ENCODE results near the gene CCR5. TPM values are rescaled to one million over a fixed set of nuclear protein-coding genes. Genes with fewer than 3 reads are reported as not detected.

CCR5 gene
- polyA plus RNA-seq, 3 donors, result 1.2 to 3.6 (median 3.1) TPM

DNA sequence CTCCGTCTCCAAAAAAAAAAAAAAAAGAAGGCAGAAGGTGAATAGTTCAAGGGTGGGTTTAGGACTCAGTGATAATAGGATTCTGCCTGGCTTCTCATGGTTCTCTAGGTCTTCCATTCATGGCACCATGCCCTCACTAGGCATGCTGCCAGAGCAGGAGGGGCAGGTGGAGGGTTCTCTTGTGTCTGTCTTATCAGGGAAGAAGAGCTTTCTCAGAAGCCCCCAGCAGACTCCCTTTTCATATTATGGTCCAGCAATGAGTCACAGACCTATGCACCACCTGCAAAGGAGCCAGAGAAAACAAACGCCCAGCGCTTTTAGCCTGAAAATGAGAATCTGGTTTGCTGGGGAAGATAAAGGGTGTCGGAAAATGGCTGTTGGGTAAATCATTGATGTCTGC is 13.8 kb upstream of the CCR5 start:
- H3K9me3 Mint-ChIP-seq, result no peaks in the 10 kb centered on the region
- no peak overlapping the region for H2AFZ ChIP-seq (ENCODE audit: insufficient read depth, low read depth, low read length, poor library complexity, severe bottlenecking)
- no peak for TF ChIP-seq CTCF (IDR thresholded peaks at IDR 0.05)
- peaks cover 72 to 99% of the 10 kb centered on the region in 2 donors for H3K4me1 ChIP-seq (ENCODE audit: control insufficient read depth in 1 of 2, insufficient read depth in 2 of 2, low read length in 2 of 2)
- WGBS (ENCODE audit: insufficient coverage), result 100% methylated on average over 4 of the region's 4 CpGs
- peaks cover 50 to 51% of the 10 kb centered on the region in 2 donors for H3K36me3 Mint-ChIP-seq
- peak overlapping the region; percentile 96 for H3K4me2 ChIP-seq (replicated peaks; ENCODE audit: extremely low read depth, low read length, poor library complexity, severe bottlenecking)
- peaks cover 96% of the 10 kb centered on the region for H3K4me1 Mint-ChIP-seq
- no peak for DNase-seq
- peak overlapping the region; percentile 85 to 99 for H3K4me3 Mint-ChIP-seq
- peaks cover 84% of the 10 kb centered on the region for H3K79me2 ChIP-seq (ENCODE audit: insufficient read depth, low read length)
- H3K36me3 ChIP-seq (replicated peaks in 1 of 2; ENCODE audit: control insufficient read depth in 1 of 2, insufficient read depth in 2 of 2, low read length in 2 of 2), result peaks cover 42 to 44% of the 10 kb centered on the region in 2 donors
- H3K27ac Mint-ChIP-seq, result peak overlapping the region; percentile 74 to 96 (median 80)
- intact Hi-C loops (cut with micrococcal nuclease), result loop anchor here in 1 of 2 donors (5.0 kb wide), 1 partner anchor 35 kb away; no protein-coding TSS in a partner anchor
- H3K27me3 Mint-ChIP-seq (ENCODE audit: low read depth in 3 of 3), result peaks cover 0 to 3% (median 2%) of the 10 kb centered on the region in 3 donors
- peak overlapping the region; percentile 0 to 88 for H3K27ac ChIP-seq (ENCODE audit: low read depth in 1 of 2, low read length in 2 of 2)
- H3K27me3 ChIP-seq (ENCODE audit: control insufficient read depth in 2 of 2, insufficient read depth in 2 of 2, low read length in 2 of 2), result no peaks in the 10 kb centered on the region
- H3K4me3 ChIP-seq (replicated peaks in 1 of 3; ENCODE audit: low read depth in 2 of 3, low read length in 3 of 3), result peak overlapping the region; percentile 54 to 92 (median 68)
- H3K9ac ChIP-seq (ENCODE audit: insufficient read depth, low read length, poor library complexity, severe bottlenecking), result peak overlapping the region; percentile 73
- H4K20me1 ChIP-seq (ENCODE audit: insufficient read depth, low read length), result peaks cover 16% of the 10 kb centered on the region
- no peaks in the 10 kb centered on the region for H3K9me3 ChIP-seq (replicated peaks in 1 of 2; ENCODE audit: control insufficient read depth in 1 of 2, insufficient read depth in 1 of 2, low read length in 2 of 2)

- Mint-ChIP-seq H3K36me3 (peaks cover 50 to 51% of the 10 kb centered on the region in 2 donors), H3K4me1 (peaks cover 93% of the 10 kb centered on the region), H3K9me3 (no peaks in the 10 kb centered on the region), H3K27ac (peak overlapping the region; percentile 74 to 96 (median 92)), H3K27me3 (ENCODE audit: low read depth in 3 of 3) (peaks cover 0 to 3% (median 0%) of the 10 kb centered on the region in 3 donors), H3K4me3 (peak overlapping the region; percentile 59 to 99)
- WGBS (ENCODE audit: insufficient coverage), result no CpG with 5 or more reads among the region's 6 CpGs
- Histone ChIP-seq H3K9me3 (replicated peaks in 1 of 2; ENCODE audit: control insufficient read depth in 1 of 2, insufficient read depth in 1 of 2, low read length in 2 of 2) (no peaks in the 10 kb centered on the region), H3K79me2 (ENCODE audit: insufficient read depth, low read length) (peaks cover 80% of the 10 kb centered on the region), H3K4me2 (replicated peaks; ENCODE audit: extremely low read depth, low read length, poor library complexity, severe bottlenecking) (peak overlapping the region; percentile 96), H3K4me1 (ENCODE audit: control insufficient read depth in 1 of 2, insufficient read depth in 2 of 2, low read length in 2 of 2) (peaks cover 68 to 95% of the 10 kb centered on the region in 2 donors), H3K27ac (ENCODE audit: low read depth in 1 of 2, low read length in 2 of 2) (peak overlapping the region; percentile 19 to 88), H3K27me3 (ENCODE audit: control insufficient read depth in 2 of 2, insufficient read depth in 2 of 2, low read length in 2 of 2) (no peaks in the 10 kb centered on the region), H3K4me3 (replicated peaks in 1 of 3; ENCODE audit: low read depth in 2 of 3, low read length in 3 of 3) (peak overlapping the region; percentile 24 to 92 (median 29)), H3K36me3 (replicated peaks in 1 of 2; ENCODE audit: control insufficient read depth in 1 of 2, insufficient read depth in 2 of 2, low read length in 2 of 2) (peaks cover 42 to 44% of the 10 kb centered on the region in 2 donors), H3K9ac (ENCODE audit: insufficient read depth, low read length, poor library complexity, severe bottlenecking) (peak overlapping the region; percentile 2), H2AFZ (ENCODE audit: insufficient read depth, low read depth, low read length, poor library complexity, severe bottlenecking) (no peak overlapping the region), H4K20me1 (ENCODE audit: insufficient read depth, low read length) (peaks cover 16% of the 10 kb centered on the region)
- intact Hi-C loops (cut with micrococcal nuclease), result loop anchor here in 1 of 2 donors (5.0 kb wide), 1 partner anchor 36 kb away; no protein-coding TSS in a partner anchor
- no peak for TF ChIP-seq CTCF (IDR thresholded peaks at IDR 0.05)
- DNase-seq, result no peak
Measured at GRCh38 chr3:46358466-46358865, 12.3 kb upstream of the CCR5 start.

Data from CD14-positive monocyte (primary cell).